Measurements from ENCODE around the gene POLD4.

GRCh38 chr11:67371911-67372320 lies 18.6 kb upstream of the POLD4 start:
- TF ChIP-seq CTCF (IDR thresholded peaks at IDR 0.05; ENCODE audit: borderline replicate concordance, extremely low read depth, low read length, poor library complexity, severe bottlenecking) = no peak
- peak; percentile 55 for TF ChIP-seq EZH2 (IDR thresholded peaks at IDR 0.05; ENCODE audit: borderline replicate concordance, low read depth, low read length, severe bottlenecking)
